HEK293 (cell line): ENCODE results near the gene ATAD1.

Experiments used
- ZBTB21 ChIP-seq: fragments of 450-650 bp; formaldehyde crosslinking; IDR thresholded peaks from 2 replicates; pipeline ENCODE4 v1.5.1; 2017; ENCODE audit warnings: missing biosample characterization, missing genetic modification characterization
- ZNF138 ChIP-seq: fragments of 450-650 bp; formaldehyde crosslinking; IDR thresholded peaks from 2 replicates; pipeline ENCODE4 v1.5.1; 2016; ENCODE audit warnings: missing biosample characterization, missing genetic modification characterization, borderline replicate concordance

- TF ChIP-seq ZNF138 (tag by site-specific recombination) (no peak), ZBTB21 (tag by site-specific recombination) (no peak)
These were observed 42.3 kb downstream of the ATAD1 start for GRCh38 chr10:87775766-87776165.
